ENCODE measurements around the gene TRAPPC10. TPM values are rescaled to one million over a fixed set of nuclear protein-coding genes. Genes with fewer than 3 reads are reported as not detected.

The TRAPPC10 gene
- total RNA-seq, 1 donor from 2014 or later = 20.0 TPM

GRCh38 chr21:44058981-44059380 lies 46.9 kb downstream of the TRAPPC10 start:
- no peak for DNase-seq (ENCODE audit: low read depth)
- no peak overlapping the region for H3K4me3 ChIP-seq (ENCODE audit: low read depth, low read length)
- TF ChIP-seq, protein P1, sequence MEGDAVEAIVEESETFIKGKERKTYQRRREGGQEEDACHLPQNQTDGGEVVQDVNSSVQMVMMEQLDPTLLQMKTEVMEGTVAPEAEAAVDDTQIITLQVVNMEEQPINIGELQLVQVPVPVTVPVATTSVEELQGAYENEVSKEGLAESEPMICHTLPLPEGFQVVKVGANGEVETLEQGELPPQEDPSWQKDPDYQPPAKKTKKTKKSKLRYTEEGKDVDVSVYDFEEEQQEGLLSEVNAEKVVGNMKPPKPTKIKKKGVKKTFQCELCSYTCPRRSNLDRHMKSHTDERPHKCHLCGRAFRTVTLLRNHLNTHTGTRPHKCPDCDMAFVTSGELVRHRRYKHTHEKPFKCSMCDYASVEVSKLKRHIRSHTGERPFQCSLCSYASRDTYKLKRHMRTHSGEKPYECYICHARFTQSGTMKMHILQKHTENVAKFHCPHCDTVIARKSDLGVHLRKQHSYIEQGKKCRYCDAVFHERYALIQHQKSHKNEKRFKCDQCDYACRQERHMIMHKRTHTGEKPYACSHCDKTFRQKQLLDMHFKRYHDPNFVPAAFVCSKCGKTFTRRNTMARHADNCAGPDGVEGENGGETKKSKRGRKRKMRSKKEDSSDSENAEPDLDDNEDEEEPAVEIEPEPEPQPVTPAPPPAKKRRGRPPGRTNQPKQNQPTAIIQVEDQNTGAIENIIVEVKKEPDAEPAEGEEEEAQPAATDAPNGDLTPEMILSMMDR (conservative IDR thresholded peaks at IDR 0.05; ENCODE audit: low read depth, low read length) = no peak

GRCh38 chr21:44059710-44060109 lies 47.6 kb downstream of the TRAPPC10 start:
- no peak overlapping the region for H3K4me3 ChIP-seq (ENCODE audit: low read depth, low read length)
- DNase-seq (ENCODE audit: low read depth) = no peak
- TF ChIP-seq, protein P1 (conservative IDR thresholded peaks at IDR 0.05; ENCODE audit: low read depth, low read length) = no peak

DNA sequence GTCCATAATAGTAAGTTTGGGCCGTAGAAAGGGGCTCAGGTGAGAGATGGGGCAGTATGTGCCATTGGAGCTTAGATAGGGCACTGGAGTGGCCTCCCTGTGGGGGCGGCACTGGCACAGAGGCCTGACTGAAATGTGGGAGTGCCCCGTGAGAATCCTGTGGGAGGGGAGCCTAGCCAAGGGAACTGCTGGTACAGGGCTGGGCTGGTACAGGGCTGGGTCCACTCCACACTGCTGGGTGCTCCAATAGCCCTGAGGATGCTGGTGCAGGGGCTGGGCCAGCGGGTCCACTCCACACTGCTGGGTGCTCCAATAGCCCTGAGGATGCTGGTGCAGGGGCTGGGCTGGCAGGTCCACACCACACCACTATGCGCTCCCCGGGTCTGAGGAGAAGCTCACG lies 50.3 kb downstream of the TRAPPC10 start:
- TF ChIP-seq, protein P1 (conservative IDR thresholded peaks at IDR 0.05; ENCODE audit: low read depth, low read length) = no peak
- no peak for DNase-seq (ENCODE audit: low read depth)
- H3K4me3 ChIP-seq (ENCODE audit: low read depth, low read length) = no peak overlapping the region

- TF ChIP-seq, protein P1 (conservative IDR thresholded peaks at IDR 0.05; ENCODE audit: low read depth, low read length) = no peak
- no peak overlapping the region for H3K4me3 ChIP-seq (ENCODE audit: low read depth, low read length)
- DNase-seq (ENCODE audit: low read depth) = no peak
Measured at GRCh38 chr21:44063151-44063912, 51.2 kb downstream of the TRAPPC10 start.

DNA sequence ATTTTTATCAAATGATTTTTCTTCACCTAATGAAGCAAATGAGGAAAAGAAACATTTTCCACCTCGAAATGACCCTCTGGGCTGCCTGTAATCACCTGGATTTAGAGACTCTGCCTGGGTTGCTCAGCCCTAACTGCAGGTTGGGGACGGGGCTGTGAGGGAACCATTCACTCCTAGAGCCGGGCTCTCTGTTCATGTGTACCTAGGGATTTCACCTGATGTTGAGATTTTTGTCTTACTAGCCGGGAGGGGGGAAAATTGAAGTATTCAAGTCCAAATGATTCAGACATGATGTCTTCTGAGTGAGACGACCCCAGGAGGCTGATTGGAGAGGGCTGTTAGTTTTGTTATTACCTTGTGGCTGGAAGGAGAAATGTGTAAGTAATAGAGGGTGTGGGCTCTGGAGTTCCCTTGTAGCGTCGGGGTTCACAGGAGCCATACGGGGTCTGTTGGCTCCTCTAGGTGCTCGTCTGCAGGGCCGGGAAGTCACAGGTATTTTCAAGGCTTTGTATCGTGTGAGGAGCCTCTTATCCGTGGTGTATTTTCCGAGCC lies 52.8 kb downstream of the TRAPPC10 start:
- TF ChIP-seq, protein P1 (conservative IDR thresholded peaks at IDR 0.05; ENCODE audit: low read depth, low read length) = no peak
- DNase-seq (ENCODE audit: low read depth) = no peak

DNA sequence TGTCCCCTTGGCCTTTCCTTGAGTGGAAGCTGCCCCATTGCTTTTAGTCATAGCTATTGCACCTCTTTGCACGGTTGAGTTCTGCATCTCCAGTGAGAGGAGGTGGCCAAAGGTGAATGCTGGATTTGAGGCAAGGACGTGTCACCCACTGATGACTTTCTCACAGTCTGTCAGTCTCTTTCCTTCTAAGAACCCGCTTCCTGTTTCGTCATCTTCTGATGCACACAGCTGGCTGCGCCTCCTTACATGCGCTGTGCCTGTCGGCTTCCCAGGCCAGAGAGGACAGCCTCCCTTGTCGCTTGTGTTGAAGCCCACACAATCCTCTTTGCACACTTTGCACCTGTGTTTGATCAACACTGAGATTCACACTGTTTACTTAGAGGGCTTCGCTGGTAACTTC lies 53.3 kb downstream of the TRAPPC10 start:
- no peak overlapping the region for H3K4me3 ChIP-seq (ENCODE audit: low read depth, low read length)
- DNase-seq (ENCODE audit: low read depth) = no peak
- TF ChIP-seq, protein P1 (conservative IDR thresholded peaks at IDR 0.05; ENCODE audit: low read depth, low read length) = no peak

More for the DNA sequence above, 52.8 kb downstream of the TRAPPC10 start:
- H3K4me3 ChIP-seq (ENCODE audit: low read depth, low read length) = no peak overlapping the region

DNA sequence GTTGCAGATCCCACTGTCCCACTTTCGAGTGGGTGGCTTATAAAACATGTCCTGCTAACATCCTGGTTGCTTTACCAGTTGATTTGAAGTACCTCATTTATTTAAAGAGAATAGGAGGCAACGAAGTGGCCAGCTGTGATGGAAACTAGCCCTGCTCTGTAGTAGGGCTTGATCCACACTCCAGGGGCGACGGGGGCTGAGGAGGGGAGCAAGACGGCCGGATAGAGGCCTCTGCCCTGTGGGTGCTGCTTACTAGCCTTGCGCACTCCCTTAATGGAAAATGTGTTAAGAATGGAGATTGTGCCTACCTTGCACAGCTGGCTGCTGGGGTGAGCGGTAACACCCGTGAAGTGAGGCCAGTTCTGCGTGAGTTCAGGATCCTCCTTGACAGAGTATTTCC lies 54.0 kb downstream of the TRAPPC10 start:
- TF ChIP-seq, protein P1 (conservative IDR thresholded peaks at IDR 0.05; ENCODE audit: low read depth, low read length) = no peak
- no peak for DNase-seq (ENCODE audit: low read depth)
- H3K4me3 ChIP-seq (ENCODE audit: low read depth, low read length) = no peak overlapping the region
